HepG2 (cell line): ENCODE results near the gene GGA1.

ENCODE experiments used
- E2F5 ChIP-seq: sonication (generic); formaldehyde crosslinking; conservative IDR thresholded peaks from 2 replicates; pipeline ENCODE4 v1.4.0; 2020; ENCODE audit warnings: missing genetic modification reagents
- ETV5 ChIP-seq: IDR thresholded peaks from 2 replicates; pipeline ENCODE4 v1.6.1; 2018; ENCODE audit warnings: missing biosample characterization, missing genetic modification reagents, inconsistent platforms, borderline replicate concordance
- KDM2A ChIP-seq: sonication (generic); formaldehyde crosslinking; IDR thresholded peaks from 2 replicates; pipeline ENCODE4 v1.4.0; 2020; ENCODE audit warnings: low read depth, missing genetic modification reagents, borderline replicate concordance
- LBX2 ChIP-seq: sonication (generic); formaldehyde crosslinking; IDR thresholded peaks from 2 replicates; pipeline ENCODE4 v1.5.0; 2020; ENCODE audit warnings: missing genetic modification reagents, mild to moderate bottlenecking, borderline replicate concordance
- POLR2AphosphoS5 ChIP-seq: IDR thresholded peaks from 2 replicates; pipeline ENCODE4 v1.6.1; 2012; ENCODE audit warnings: low read depth, low read length
- RNF2 ChIP-seq: fragments of 450-650 bp; conservative IDR thresholded peaks from 2 replicates; pipeline ENCODE4 v1.6.1; 2016; ENCODE audit warnings: low read depth
- ZNF3 ChIP-seq: IDR thresholded peaks from 2 replicates; pipeline ENCODE4 v1.7.0; 2017; ENCODE audit warnings: inconsistent platforms
- ZNF335 ChIP-seq: sonication (generic); formaldehyde crosslinking; IDR thresholded peaks from 2 replicates; pipeline ENCODE4 v1.4.0; 2020; ENCODE audit warnings: missing genetic modification reagents
- ZNF33B ChIP-seq: sonication (generic); formaldehyde crosslinking; IDR thresholded peaks from 2 replicates; pipeline ENCODE4 v1.5.1; 2020; ENCODE audit warnings: mild to moderate bottlenecking, missing genetic modification reagents
- ZNF430 ChIP-seq: sonication (generic); formaldehyde crosslinking; IDR thresholded peaks from 2 replicates; pipeline ENCODE4 v1.9.0; 2021; ENCODE audit warnings: mild to moderate bottlenecking, missing genetic modification reagents
- TF ChIP-seq, protein P1 (sequence below): sonication (generic); formaldehyde crosslinking; IDR thresholded peaks from 2 replicates; pipeline ENCODE4 v1.4.0; 2020; ENCODE audit warnings: missing genetic modification reagents
- TF ChIP-seq, protein P2 (sequence below): sonication (generic); formaldehyde crosslinking; IDR thresholded peaks from 2 replicates; pipeline ENCODE4 v1.5.0; 2020; ENCODE audit warnings: mild to moderate bottlenecking, missing genetic modification reagents, moderate library complexity

DNA sequence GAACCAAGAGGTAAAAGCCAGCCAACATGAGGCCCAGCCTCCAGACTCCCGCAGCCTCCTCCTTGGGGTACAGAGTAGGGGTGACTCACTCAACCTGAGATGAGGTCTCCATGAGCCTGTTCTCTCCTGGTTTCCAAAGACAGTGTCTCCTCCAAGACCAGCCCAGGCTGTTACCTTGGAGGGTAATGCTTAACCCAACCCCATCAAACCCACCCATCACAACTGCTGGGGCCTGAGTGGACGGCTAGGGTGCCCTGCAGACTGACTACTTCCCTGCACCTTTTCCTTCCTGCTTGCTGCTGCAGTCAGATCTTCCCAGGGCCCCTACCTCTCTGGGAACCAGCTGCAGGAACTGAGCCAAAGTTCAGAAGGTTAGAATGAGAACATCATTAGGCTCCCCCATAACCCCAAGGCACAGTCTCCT lies 72.4 kb downstream of the GGA1 start:
- TF ChIP-seq, protein P1, sequence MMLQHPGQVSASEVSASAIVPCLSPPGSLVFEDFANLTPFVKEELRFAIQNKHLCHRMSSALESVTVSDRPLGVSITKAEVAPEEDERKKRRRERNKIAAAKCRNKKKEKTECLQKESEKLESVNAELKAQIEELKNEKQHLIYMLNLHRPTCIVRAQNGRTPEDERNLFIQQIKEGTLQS (CRISPR knock-in tag): no peak
- TF ChIP-seq KDM2A (CRISPR knock-in tag) (no peak), ZNF335 (CRISPR knock-in tag) (no peak), ETV5 (CRISPR knock-in tag) (no peak), POLR2AphosphoS5 (no peak), E2F5 (CRISPR knock-in tag) (no peak), ZNF3 (CRISPR knock-in tag) (no peak), RNF2 (no peak), ZNF33B (CRISPR knock-in tag) (no peak), ZNF430 (CRISPR knock-in tag) (no peak), LBX2 (CRISPR knock-in tag) (no peak)
- TF ChIP-seq, protein P2, sequence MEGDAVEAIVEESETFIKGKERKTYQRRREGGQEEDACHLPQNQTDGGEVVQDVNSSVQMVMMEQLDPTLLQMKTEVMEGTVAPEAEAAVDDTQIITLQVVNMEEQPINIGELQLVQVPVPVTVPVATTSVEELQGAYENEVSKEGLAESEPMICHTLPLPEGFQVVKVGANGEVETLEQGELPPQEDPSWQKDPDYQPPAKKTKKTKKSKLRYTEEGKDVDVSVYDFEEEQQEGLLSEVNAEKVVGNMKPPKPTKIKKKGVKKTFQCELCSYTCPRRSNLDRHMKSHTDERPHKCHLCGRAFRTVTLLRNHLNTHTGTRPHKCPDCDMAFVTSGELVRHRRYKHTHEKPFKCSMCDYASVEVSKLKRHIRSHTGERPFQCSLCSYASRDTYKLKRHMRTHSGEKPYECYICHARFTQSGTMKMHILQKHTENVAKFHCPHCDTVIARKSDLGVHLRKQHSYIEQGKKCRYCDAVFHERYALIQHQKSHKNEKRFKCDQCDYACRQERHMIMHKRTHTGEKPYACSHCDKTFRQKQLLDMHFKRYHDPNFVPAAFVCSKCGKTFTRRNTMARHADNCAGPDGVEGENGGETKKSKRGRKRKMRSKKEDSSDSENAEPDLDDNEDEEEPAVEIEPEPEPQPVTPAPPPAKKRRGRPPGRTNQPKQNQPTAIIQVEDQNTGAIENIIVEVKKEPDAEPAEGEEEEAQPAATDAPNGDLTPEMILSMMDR (CRISPR knock-in tag): no peak
